HCT116 (cell line): Measurements from ENCODE around the gene UQCR11. TPM values are rescaled to one million over a fixed set of nuclear protein-coding genes. Genes with fewer than 3 reads are reported as not detected.

Source experiments
- ATAC-seq: fragments of 200-7000 bp; cut with Tn5 transposase; 2 replicates; pipeline ENCODE4 v1.9.1; 2020; ENCODE audit warnings: mild to moderate bottlenecking, moderate library complexity
- BruUV-seq: library from RNA; stranded (reverse); fragments of 400-500 nt; replicated peaks from 2 replicates; lab custom pipeline; 2021; lab: Mats Ljungman, UMichigan
- CTCF ChIA-PET: fragments of 300-600 bp; sonication (Branson Sonifier 250); formaldehyde crosslinking; loops from one replicate; lab custom pipeline; 2021; ENCODE audit warnings: antibody characterized with exemption; lab: Charles Lee
- POLR2A ChIA-PET: fragments of 300-600, 350-600 bp; sonication (Branson Sonifier 250); formaldehyde crosslinking; loops from one replicate; lab custom pipeline; 2021; ENCODE audit warnings: antibody characterized with exemption; lab: Charles Lee
- RAD21 ChIA-PET, 2 experiments: fragments of 300-600 bp; sonication (Branson Sonifier 250); formaldehyde crosslinking; loops; one replicate each; lab custom pipeline; 2023; ENCODE audit warnings: low total read pairs in 2 of 2; ENCODE audit not compliant: uncharacterized antibody in 2 of 2, unreplicated experiment in 2 of 2, low non-redundant PET in 1 of 2; lab: Charles Lee
- DNase-seq: peaks from one replicate; pipeline ENCODE4 v3.0.0-alpha.2; 2010; ENCODE audit warnings: low read depth, low spot score
- H2AFZ ChIP-seq: fragments of 200-600 bp; shearing (Covaris generic), sonication (generic); 2 replicates; pipeline ENCODE4 v1.6.1; 2017; ENCODE audit warnings: low read depth, mixed run types, mixed read lengths, antibody characterized with exemption, low read length; ENCODE audit not compliant: poor library complexity, severe bottlenecking
- H3K27ac ChIP-seq: 2 replicates; pipeline ENCODE4 v1.5.1; 2012; ENCODE audit warnings: low read depth, low read length
- H3K27me3 ChIP-seq: fragments of 200-600 bp; sonication (generic); 2 replicates; pipeline ENCODE4 v1.6.1; 2016; ENCODE audit warnings: mixed run types, low read length, mixed read lengths; ENCODE audit not compliant: insufficient read depth
- H3K36me3 ChIP-seq, 2 experiments: fragments of 200-500 bp in 1 of 2; fragments of 200-600 bp in 1 of 2; sonication (Bioruptor generic) in 1 of 2; sonication (generic) in 1 of 2; 2 replicates each; pipeline versions ENCODE4 v1.5.1 to v1.6.1; 2014 to 2016; ENCODE audit warnings: low read length in 2 of 2, inconsistent platforms in 1 of 2, mixed read lengths in 1 of 2, mixed run types in 1 of 2; ENCODE audit not compliant: insufficient read depth in 2 of 2, control insufficient read depth in 1 of 2
- H3K4me1 ChIP-seq, 2 experiments: fragments of 200-600 bp in 1 of 2; sonication (generic) in 1 of 2; 2 replicates each; pipeline versions ENCODE4 v1.5.1 to v1.6.1; 2012 to 2017; ENCODE audit warnings: low read length in 2 of 2, inconsistent platforms in 1 of 2, mild to moderate bottlenecking in 1 of 2, mixed read lengths in 1 of 2, mixed run types in 1 of 2, moderate library complexity in 1 of 2; ENCODE audit not compliant: insufficient read depth in 2 of 2, control insufficient read depth in 1 of 2
- H3K4me2 ChIP-seq: fragments of 200-600 bp; sonication (generic); 2 replicates; pipeline ENCODE4 v1.6.1; 2017; ENCODE audit warnings: mixed run types, low read length, mixed read lengths
- H3K4me3 ChIP-seq, 2 experiments: fragments of 200-600 bp in 1 of 2; sonication (generic) in 1 of 2; replicated peaks in 1 of 2; 2 replicates each; pipeline ENCODE4 v1.5.1; 2011 to 2016; ENCODE audit warnings: low read length in 2 of 2, control low read depth in 1 of 2, low read depth in 1 of 2, mild to moderate bottlenecking in 1 of 2, mixed read lengths in 1 of 2, mixed run types in 1 of 2
- H3K79me2 ChIP-seq: fragments of 200-600 bp; sonication (generic); 2 replicates; pipeline ENCODE4 v1.6.1; 2017; ENCODE audit warnings: mild to moderate bottlenecking, mixed run types, low read length, moderate library complexity, mixed read lengths; ENCODE audit not compliant: insufficient read depth
- H3K9ac ChIP-seq: fragments of 200-600 bp; sonication (generic); 2 replicates; pipeline ENCODE4 v1.6.1; 2016; ENCODE audit warnings: low read length, mixed read lengths
- H3K9me2 ChIP-seq: fragments of 200-600 bp; sonication (generic), shearing (Covaris generic); 2 replicates; pipeline ENCODE4 v1.6.1; 2017; ENCODE audit warnings: mixed run types, mild to moderate bottlenecking, moderate library complexity; ENCODE audit not compliant: insufficient read depth
- H3K9me3 ChIP-seq, 2 experiments: fragments of 200-500 bp in 1 of 2; fragments of 200-600 bp in 1 of 2; sonication (Bioruptor generic) in 1 of 2; sonication (generic) in 1 of 2; 2 replicates each; pipeline ENCODE4 v1.6.1; 2014 to 2017; ENCODE audit warnings: low read length in 2 of 2, mixed read lengths in 2 of 2, inconsistent platforms in 1 of 2, low read depth in 1 of 2, mild to moderate bottlenecking in 1 of 2, mixed run types in 1 of 2, moderate library complexity in 1 of 2; ENCODE audit not compliant: control insufficient read depth in 1 of 2, insufficient read depth in 1 of 2
- H4K20me1 ChIP-seq: fragments of 200-600 bp; sonication (generic), shearing (Covaris generic); 2 replicates; pipeline ENCODE4 v1.6.1; 2017; ENCODE audit warnings: mixed run types, mild to moderate bottlenecking, moderate library complexity; ENCODE audit not compliant: insufficient read depth
- CBX3 ChIP-seq: IDR thresholded peaks from 2 replicates; pipeline ENCODE4 v1.6.1; 2012; ENCODE audit warnings: low read depth
- CEBPB ChIP-seq: IDR thresholded peaks from 2 replicates; pipeline ENCODE4 v1.6.1; 2012; ENCODE audit warnings: low read depth
- CTCF ChIP-seq, 3 experiments: fragments of 200-600 bp in 1 of 3; sonication (generic) in 1 of 3; IDR thresholded peaks in 2 of 3; conservative IDR thresholded peaks in 1 of 3; 2 replicates each; pipeline ENCODE4 v1.5.1; 2012 to 2017; ENCODE audit warnings: low read depth in 2 of 3, low read length in 2 of 3, antibody characterized with exemption in 1 of 3, borderline replicate concordance in 1 of 3, control low read depth in 1 of 3, mild to moderate bottlenecking in 1 of 3, mixed read lengths in 1 of 3, mixed run types in 1 of 3, moderate library complexity in 1 of 3; ENCODE audit not compliant: insufficient read depth in 1 of 3
- ELF1 ChIP-seq: IDR thresholded peaks from 2 replicates; pipeline ENCODE4 v1.6.1; 2012; ENCODE audit warnings: low read depth, borderline replicate concordance
- EZH2phosphoT487 ChIP-seq: fragments of 200-600 bp; IDR thresholded peaks from 2 replicates; pipeline ENCODE4 v1.6.1; 2018; ENCODE audit warnings: antibody characterized with exemption, borderline replicate concordance
- RAD21 ChIP-seq: IDR thresholded peaks from 2 replicates; pipeline ENCODE4 v1.6.1; 2012; ENCODE audit warnings: low read depth, mild to moderate bottlenecking
- REST ChIP-seq: IDR thresholded peaks from 2 replicates; pipeline ENCODE4 v1.6.1; 2012; ENCODE audit warnings: low read depth
- SP1 ChIP-seq: IDR thresholded peaks from 2 replicates; pipeline ENCODE4 v1.6.1; 2012; ENCODE audit warnings: low read depth
- SRF ChIP-seq: IDR thresholded peaks from 2 replicates; pipeline ENCODE4 v1.6.1; 2012; ENCODE audit warnings: low read depth
- ZBTB33 ChIP-seq: IDR thresholded peaks from 2 replicates; pipeline ENCODE4 v1.6.1; 2011; ENCODE audit warnings: mild to moderate bottlenecking, low read length, moderate library complexity; ENCODE audit not compliant: insufficient replicate concordance; ENCODE audit errors: extremely low read depth
- ZNF274 ChIP-seq: fragments of 200-500 bp; sonication (Bioruptor generic); IDR thresholded peaks from 2 replicates; pipeline ENCODE4 v1.6.1; 2014; ENCODE audit warnings: mild to moderate bottlenecking, low read depth, low read length, inconsistent platforms
- intact Hi-C: fragments of 100-400 bp; cut with micrococcal nuclease; formaldehyde crosslinking; loops from 2 replicates; pipeline ENCODE4 v1.10.0; 2022
- total RNA-seq: library from RNA; stranded (reverse); gene quantifications from one replicate; pipeline ENCODE4 v1.2.1, GENCODE V29; 2021; ENCODE audit not compliant: unreplicated experiment

UQCR11 gene
- total RNA-seq, 1 experiment from 2014 or later: 303 TPM

- Histone ChIP-seq H3K27ac (no peak overlapping the region), H3K4me3 (no peak overlapping the region), H3K4me1 (0 out of 4 replicates have a peak, but pooled peaks cover 0 to 3% of the 10 kb centered on the region in 2 experiments), H3K9me3 (no peaks in the 10 kb centered on the region)
- CTCF ChIA-PET: no interaction called here
- DNase-seq: no peak
- RAD21 ChIA-PET: no interaction called here
- TF ChIP-seq SRF: no peak
- TF ChIP-seq, all 23 proteins: peak for 0
- H3K79me2 ChIP-seq: no peaks in the 10 kb centered on the region
- POLR2A ChIA-PET: no interaction called here
- H3K4me2 ChIP-seq: no peak overlapping the region
- H2AFZ ChIP-seq: no peak overlapping the region
- intact Hi-C loops: no loop called here
- TSS peak; percentile 17 for BruUV-seq
- H4K20me1 ChIP-seq: no peaks in the 10 kb centered on the region
- H3K9me2 ChIP-seq: no peaks in the 10 kb centered on the region
- no peak for ATAC-seq
- peaks cover 0 to 2% of the 10 kb centered on the region in 2 experiments; a peak in 1 of 4 replicates for H3K36me3 ChIP-seq
- H3K9ac ChIP-seq: no peak overlapping the region
- no peaks in the 10 kb centered on the region for H3K27me3 ChIP-seq
Observed at GRCh38 chr19:1574354-1575136, 30.7 kb downstream of the UQCR11 start.

- ChIA-PET POLR2A (no interaction called here), CTCF (no interaction called here), RAD21 (no interaction called here)
- Histone ChIP-seq H3K27me3 (no peaks in the 10 kb centered on the region), H2AFZ (no peak overlapping the region), H3K9me3 (no peaks in the 10 kb centered on the region), H3K4me3 (no peak overlapping the region), H3K79me2 (no peaks in the 10 kb centered on the region), H3K9ac (no peak overlapping the region), H3K4me1 (peaks cover 5 to 7% of the 10 kb centered on the region in 2 experiments; a peak in 2 of 4 replicates), H3K9me2 (no peaks in the 10 kb centered on the region), H4K20me1 (no peaks in the 10 kb centered on the region), H3K27ac (no peak overlapping the region), H3K36me3 (no peaks in the 10 kb centered on the region), H3K4me2 (no peak overlapping the region)
- intact Hi-C loops: no loop called here
- DNase-seq (no peak), ATAC-seq (no peak)
- BruUV-seq: no TSS peak
- TF ChIP-seq CBX3: no peak
- TF ChIP-seq CTCF (IDR thresholded peaks at IDR 0.05 in 2 of 3, conservative IDR thresholded peaks at IDR 0.05 in 1 of 3; ENCODE audit: borderline replicate concordance in 1 of 3, insufficient read depth in 1 of 3, low read depth in 2 of 3, low read length in 2 of 3): no peak
- TF ChIP-seq CEBPB: no peak
- TF ChIP-seq RAD21: no peak
- no peak for TF ChIP-seq EZH2phosphoT487
- no peak for TF ChIP-seq REST
- TF ChIP-seq ZNF274: no peak
- no peak for TF ChIP-seq SP1
- TF ChIP-seq ZBTB33: no peak
- TF ChIP-seq ELF1: no peak
Observed at GRCh38 chr19:1572795-1573194, 32.5 kb downstream of the UQCR11 start.
